ENCODE results near the gene SLC25A13. TPM values are rescaled to one million over a fixed set of nuclear protein-coding genes. Genes with fewer than 3 reads are reported as not detected.

SLC25A13 gene
- total and polyA plus RNA-seq, 2 of the 13 experiments (the other 11 are each of a cell fraction or from before 2014, with no cell fraction given): 36.2 to 84.9 TPM

DNA sequence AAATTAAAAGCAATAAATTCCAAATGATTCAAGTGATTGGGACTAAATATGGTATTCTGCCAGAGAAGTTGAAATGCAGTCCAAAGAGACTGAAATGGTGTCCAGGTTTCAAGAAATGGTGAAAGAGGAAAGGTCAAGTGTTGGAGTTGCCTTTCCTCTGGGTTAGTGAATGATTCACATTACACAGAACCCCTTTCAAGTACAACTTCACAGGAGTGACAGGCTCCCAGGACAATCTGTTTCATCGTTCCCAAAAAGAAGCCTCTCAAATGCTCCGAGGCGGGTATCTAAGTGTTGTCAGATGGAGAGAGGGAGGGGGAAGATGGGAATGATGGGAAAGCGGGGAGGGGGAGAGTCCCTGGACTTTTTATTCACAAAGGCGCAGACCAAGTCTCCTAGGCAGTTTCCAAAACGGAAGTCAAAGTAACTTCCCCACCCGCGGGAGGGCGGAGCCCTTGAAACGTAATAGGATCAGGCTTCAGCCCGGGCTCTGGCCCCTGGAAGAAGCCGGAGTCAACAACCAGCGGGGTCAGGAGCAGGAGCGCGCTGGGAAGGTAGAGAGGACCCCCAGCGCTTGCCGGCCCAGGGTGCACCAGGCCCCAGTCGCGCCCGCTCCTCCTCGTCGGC, 754 bp downstream of the SLC25A13 start (continued):
- TF ChIP-seq, protein P1, sequence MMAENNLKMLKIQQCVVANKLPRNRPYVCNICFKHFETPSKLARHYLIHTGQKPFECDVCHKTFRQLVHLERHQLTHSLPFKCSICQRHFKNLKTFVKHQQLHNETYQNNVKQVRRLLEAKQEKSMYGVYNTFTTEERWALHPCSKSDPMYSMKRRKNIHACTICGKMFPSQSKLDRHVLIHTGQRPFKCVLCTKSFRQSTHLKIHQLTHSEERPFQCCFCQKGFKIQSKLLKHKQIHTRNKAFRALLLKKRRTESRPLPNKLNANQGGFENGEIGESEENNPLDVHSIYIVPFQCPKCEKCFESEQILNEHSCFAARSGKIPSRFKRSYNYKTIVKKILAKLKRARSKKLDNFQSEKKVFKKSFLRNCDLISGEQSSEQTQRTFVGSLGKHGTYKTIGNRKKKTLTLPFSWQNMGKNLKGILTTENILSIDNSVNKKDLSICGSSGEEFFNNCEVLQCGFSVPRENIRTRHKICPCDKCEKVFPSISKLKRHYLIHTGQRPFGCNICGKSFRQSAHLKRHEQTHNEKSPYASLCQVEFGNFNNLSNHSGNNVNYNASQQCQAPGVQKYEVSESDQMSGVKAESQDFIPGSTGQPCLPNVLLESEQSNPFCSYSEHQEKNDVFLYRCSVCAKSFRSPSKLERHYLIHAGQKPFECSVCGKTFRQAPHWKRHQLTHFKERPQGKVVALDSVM (CRISPR knock-in tag; IDR thresholded peaks at IDR 0.05): no peak
- TF ChIP-seq, protein P2, sequence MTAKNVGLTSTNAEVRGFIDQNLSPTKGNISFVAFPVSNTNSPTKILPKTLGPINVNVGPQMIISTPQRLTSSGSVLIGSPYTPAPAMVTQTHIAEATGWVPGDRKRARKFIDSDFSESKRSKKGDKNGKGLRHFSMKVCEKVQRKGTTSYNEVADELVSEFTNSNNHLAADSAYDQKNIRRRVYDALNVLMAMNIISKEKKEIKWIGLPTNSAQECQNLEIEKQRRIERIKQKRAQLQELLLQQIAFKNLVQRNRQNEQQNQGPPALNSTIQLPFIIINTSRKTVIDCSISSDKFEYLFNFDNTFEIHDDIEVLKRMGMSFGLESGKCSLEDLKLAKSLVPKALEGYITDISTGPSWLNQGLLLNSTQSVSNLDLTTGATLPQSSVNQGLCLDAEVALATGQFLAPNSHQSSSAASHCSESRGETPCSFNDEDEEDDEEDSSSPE (CRISPR knock-in tag; IDR thresholded peaks at IDR 0.05): 0 out of 2 replicates have a peak, but pooled peaks have one; percentile 35
- TF ChIP-seq, protein P3, sequence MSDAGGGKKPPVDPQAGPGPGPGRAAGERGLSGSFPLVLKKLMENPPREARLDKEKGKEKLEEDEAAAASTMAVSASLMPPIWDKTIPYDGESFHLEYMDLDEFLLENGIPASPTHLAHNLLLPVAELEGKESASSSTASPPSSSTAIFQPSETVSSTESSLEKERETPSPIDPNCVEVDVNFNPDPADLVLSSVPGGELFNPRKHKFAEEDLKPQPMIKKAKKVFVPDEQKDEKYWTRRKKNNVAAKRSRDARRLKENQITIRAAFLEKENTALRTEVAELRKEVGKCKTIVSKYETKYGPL (CRISPR knock-in tag; IDR thresholded peaks at IDR 0.05): no peak; the same call in 1 of the 2 replicates
- TF ChIP-seq POLR2AphosphoS2 (IDR thresholded peaks at IDR 0.05; ENCODE audit: low read depth, low read length): no peak
- no peak for TF ChIP-seq ADNP (CRISPR knock-in tag; IDR thresholded peaks at IDR 0.05)
- TF ChIP-seq ZNF451 (CRISPR knock-in tag; IDR thresholded peaks at IDR 0.05): no peak
- TF ChIP-seq, protein P4, sequence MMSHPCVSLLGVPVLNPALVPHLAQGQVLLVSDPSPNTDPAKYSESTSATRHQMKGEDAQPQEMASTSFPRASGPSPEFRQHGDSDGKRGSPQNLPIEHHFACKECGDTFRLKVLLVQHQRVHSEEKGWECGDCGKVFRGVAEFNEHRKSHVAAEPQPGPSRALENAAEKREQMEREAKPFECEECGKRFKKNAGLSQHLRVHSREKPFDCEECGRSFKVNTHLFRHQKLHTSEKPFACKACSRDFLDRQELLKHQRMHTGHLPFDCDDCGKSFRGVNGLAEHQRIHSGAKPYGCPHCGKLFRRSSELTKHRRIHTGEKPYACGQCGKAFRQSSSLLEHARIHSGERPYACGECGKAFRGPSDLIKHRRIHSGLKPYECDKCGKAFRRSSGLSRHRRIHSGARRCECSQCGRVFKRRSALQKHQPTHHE (CRISPR knock-in tag; IDR thresholded peaks at IDR 0.05; ENCODE audit: borderline replicate concordance): peak; percentile 56; the same call in 1 of the 2 replicates
- TF ChIP-seq FOXK1 (CRISPR knock-in tag; IDR thresholded peaks at IDR 0.05; ENCODE audit: borderline replicate concordance, low read depth): peak; percentile 60; the same call in 1 of the 2 replicates
- TF ChIP-seq ZNF263 (CRISPR knock-in tag; IDR thresholded peaks at IDR 0.05): no peak
- no peak for TF ChIP-seq SRSF1 (optimal IDR thresholded peaks at IDR 0.05; ENCODE audit: low read depth, low read length)
- no peak for TF ChIP-seq ZNF619 (CRISPR knock-in tag; IDR thresholded peaks at IDR 0.05)
- TF ChIP-seq ZNF773 (CRISPR knock-in tag; IDR thresholded peaks at IDR 0.05; ENCODE audit: borderline replicate concordance): no peak
- peak; percentile 79 for TF ChIP-seq ZNF143 (CRISPR knock-in tag; IDR thresholded peaks at IDR 0.05)
- TF ChIP-seq NFYB (CRISPR knock-in tag; IDR thresholded peaks at IDR 0.05): no peak
- peak; percentile 71 for TF ChIP-seq SP5 (CRISPR knock-in tag; IDR thresholded peaks at IDR 0.05; ENCODE audit: borderline replicate concordance, low read depth)
- TF ChIP-seq, protein P5, sequence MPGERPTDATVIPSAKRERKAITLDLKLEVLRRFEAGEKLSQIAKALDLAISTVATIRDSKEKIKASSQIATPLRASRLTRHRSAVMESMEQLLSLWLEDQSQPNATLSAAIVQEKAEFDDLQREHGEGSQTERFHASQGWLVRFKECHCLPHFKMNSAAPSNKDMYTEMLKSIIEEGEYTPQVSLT (CRISPR knock-in tag; IDR thresholded peaks at IDR 0.05; ENCODE audit: borderline replicate concordance, low read depth): no peak
- TF ChIP-seq RBAK (CRISPR knock-in tag; IDR thresholded peaks at IDR 0.05): no peak
- no peak for TF ChIP-seq ZNF44 (CRISPR knock-in tag; IDR thresholded peaks at IDR 0.05)
- TF ChIP-seq SIX4 (CRISPR knock-in tag; IDR thresholded peaks at IDR 0.05): no peak
- no peak for TF ChIP-seq MBNL3 (CRISPR knock-in tag; conservative IDR thresholded peaks at IDR 0.05)
- no peak for TF ChIP-seq ZSCAN21 (CRISPR knock-in tag; IDR thresholded peaks at IDR 0.05; ENCODE audit: borderline replicate concordance)
- TF ChIP-seq SP2 (CRISPR knock-in tag; IDR thresholded peaks at IDR 0.05): no peak
- TF ChIP-seq ZNF841 (CRISPR knock-in tag; IDR thresholded peaks at IDR 0.05; ENCODE audit: borderline replicate concordance): no peak
- no peak for TF ChIP-seq ZNF496 (CRISPR knock-in tag; IDR thresholded peaks at IDR 0.05; ENCODE audit: insufficient replicate concordance)
- no peak for TF ChIP-seq SOX13 (IDR thresholded peaks at IDR 0.05)
- peak in 1 of 2 experiments; percentile 36; a peak in 2 of 4 replicates for TF ChIP-seq SOX13 (CRISPR knock-in tag; conservative IDR thresholded peaks at IDR 0.05 in 1 of 2, IDR thresholded peaks at IDR 0.05 in 1 of 2)
